ENCODE measurements around the gene ADAM15. TPM values are rescaled to one million over a fixed set of nuclear protein-coding genes. Genes with fewer than 3 reads are reported as not detected.
A peak's percentile ranks its signal among the peaks of the same experiment; 100 is the strongest.

ADAM15 gene
- total RNA-seq, 1 experiment from 2014 or later, result 51.8 TPM

DNA sequence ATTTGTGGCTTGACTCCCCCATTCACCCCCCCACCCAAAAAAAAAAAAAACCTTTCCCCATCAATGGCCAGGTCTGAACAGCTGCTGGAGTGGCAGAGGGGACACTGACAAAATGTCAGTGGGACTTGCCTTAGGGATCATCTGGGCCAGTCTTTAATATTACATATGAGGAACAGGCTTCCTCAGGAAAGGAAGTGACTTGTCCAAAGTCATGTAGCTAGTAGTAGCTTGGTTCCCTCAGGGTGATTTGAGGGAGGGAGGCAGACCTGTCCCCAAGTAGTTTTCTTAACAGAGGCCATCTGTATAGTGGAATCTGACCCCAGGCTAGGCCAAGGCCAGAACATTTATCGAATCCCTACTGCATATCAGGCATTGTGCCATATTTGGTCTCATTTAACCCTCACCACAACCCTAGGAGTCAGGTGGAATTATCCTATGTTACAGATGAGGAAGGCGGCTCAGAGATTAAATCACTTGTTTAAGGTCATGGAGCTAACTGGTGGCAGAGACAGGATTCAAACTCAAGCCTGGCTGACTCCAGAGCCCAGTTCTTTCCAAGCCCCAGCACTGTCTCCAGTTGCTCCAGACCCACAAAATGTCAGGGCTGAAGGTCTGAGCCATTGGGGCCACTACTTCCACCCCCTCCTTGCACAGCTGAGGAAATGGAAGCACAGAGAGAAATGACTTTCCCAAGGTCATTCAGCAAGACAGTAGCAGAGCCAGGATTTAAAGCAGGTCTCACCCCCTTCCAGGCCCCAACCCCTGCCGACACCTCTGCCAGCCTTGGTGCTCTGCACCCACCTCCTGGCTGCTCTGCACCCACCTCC is 38.1 kb upstream of the ADAM15 start:
- no peak for DNase-seq (ENCODE audit: low spot score)

- no peak for DNase-seq (ENCODE audit: low spot score)
These were observed 37.5 kb upstream of the ADAM15 start for GRCh38 chr1:155013632-155014031.

DNA sequence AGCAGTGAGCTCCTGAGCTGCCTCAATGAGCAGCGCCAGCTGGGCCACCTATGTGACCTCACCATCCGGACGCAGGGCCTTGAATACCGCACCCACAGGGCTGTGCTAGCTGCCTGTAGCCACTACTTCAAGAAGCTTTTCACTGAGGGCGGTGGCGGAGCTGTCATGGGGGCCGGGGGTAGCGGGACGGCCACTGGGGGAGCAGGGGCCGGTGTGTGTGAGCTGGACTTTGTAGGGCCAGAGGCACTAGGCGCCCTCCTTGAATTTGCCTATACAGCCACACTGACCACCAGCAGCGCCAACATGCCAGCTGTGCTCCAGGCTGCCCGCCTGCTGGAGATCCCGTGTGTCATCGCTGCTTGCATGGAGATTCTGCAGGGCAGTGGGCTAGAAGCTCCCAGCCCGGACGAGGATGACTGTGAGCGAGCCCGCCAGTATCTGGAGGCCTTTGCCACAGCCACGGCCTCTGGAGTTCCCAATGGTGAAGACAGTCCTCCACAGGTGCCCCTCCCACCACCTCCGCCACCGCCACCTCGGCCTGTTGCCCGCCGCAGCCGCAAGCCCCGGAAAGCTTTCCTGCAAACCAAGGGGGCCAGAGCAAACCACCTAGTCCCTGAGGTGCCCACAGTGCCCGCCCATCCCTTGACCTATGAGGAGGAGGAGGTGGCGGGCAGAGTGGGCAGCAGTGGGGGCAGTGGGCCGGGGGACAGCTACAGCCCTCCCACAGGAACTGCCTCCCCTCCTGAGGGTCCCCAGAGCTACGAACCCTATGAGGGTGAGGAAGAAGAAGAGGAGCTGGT is 36.2 kb upstream of the ADAM15 start:
- no peak for DNase-seq (ENCODE audit: low spot score)

DNA sequence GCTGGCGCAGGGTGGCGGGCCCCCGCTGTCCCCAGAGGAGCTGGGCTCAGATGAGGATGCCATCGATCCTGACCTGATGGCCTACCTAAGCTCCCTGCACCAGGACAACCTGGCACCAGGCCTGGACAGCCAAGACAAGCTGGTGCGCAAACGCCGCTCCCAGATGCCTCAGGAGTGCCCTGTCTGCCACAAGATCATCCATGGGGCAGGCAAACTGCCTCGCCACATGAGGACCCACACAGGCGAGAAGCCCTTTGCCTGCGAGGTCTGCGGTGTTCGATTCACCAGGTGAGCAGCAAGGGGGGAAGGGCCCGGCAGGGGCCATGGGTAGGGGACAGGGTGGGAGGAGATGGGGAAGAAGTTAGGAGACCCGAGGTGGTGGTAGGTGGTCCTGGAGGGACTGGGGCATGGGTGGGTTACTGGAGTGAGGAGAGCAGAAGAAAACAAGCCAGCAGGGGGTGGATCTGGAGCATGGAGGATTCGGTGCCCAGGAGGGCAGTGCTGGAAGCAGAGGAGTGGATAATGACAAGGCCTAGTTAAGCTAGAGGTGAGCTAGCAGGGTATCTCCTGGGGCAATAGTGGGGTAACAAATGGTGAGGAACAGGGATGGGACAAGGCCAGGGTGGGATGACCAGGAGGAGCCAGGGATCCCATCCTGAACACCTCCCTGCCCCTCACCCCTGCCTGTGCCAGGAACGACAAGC is 35.4 kb upstream of the ADAM15 start:
- DNase-seq (ENCODE audit: low spot score), result no peak

GRCh38 chr1:155016231-155016831 is 34.8 kb upstream of the ADAM15 start:
- no peak for DNase-seq (ENCODE audit: low spot score)

DNA sequence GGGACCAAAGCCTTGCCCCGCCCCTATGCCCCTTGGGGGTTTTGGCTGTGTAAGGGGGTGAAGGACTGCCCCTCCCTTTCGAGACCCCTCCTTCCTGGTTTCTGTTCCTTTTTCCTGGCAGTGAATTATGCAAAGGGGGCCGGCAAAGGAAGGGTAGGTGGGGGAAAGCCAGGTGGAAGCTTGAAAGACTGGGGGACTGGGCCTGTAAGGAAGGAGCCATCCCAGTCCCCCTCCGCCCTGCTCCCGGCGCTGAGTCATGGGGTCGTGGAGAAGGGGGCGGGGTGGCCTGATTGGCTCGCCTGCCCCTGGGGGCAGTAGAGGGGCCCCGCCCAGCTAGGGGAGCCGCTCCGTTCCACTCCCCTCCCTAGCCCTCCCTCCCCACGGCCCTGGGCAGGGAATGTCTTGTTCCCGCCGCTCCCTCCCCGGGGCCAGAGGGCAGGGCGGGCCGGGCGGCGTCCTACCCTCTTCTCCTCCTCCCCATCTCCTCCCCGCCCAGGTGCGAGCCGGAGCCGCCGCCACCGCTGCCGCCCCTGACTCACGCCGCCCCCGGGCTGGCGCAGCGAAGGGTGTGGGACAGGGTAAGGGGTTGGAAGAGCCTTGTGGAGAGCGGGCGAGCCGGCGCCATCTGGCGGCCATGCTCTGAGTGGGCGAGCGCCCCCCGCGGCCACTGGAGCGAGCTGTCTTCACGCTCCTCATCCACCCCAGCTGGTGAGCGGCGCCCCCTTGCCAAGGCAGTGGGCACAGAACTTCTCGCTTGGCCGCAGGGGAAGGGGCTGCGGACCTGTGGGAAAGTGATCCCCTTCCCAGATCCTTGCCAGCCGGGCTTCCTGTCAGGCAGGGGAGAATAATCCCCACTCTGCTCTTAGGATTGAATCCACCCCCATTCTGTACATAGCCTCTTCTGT is 33.8 kb upstream of the ADAM15 start:
- DNase-seq (ENCODE audit: low spot score), result peak; percentile 92

DNA sequence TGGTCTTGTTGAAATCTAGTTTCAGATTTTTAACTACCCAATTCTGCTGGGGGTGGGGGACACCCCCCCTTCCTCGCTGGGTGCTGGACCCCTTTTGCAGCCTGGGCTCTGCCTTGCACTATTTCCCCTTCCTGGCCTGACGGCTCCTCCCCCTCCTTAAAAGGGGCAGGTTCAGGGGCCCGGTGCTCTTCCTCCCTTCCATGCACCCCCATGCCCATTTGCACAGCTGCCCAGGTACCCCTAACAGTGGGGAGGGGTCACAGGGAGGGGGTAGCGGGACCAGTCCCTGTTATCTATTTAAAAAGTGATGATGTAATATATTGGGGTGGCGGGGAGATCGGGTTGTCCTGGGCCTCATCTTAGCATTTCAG is 33.2 kb upstream of the ADAM15 start:
- no peak for DNase-seq (ENCODE audit: low spot score)

GRCh38 chr1:155018617-155019348 is 32.3 kb upstream of the ADAM15 start:
- no peak for DNase-seq (ENCODE audit: low spot score)

- no peak for DNase-seq (ENCODE audit: low spot score)
These were observed 31.5 kb upstream of the ADAM15 start for GRCh38 chr1:155019377-155020245.

DNA sequence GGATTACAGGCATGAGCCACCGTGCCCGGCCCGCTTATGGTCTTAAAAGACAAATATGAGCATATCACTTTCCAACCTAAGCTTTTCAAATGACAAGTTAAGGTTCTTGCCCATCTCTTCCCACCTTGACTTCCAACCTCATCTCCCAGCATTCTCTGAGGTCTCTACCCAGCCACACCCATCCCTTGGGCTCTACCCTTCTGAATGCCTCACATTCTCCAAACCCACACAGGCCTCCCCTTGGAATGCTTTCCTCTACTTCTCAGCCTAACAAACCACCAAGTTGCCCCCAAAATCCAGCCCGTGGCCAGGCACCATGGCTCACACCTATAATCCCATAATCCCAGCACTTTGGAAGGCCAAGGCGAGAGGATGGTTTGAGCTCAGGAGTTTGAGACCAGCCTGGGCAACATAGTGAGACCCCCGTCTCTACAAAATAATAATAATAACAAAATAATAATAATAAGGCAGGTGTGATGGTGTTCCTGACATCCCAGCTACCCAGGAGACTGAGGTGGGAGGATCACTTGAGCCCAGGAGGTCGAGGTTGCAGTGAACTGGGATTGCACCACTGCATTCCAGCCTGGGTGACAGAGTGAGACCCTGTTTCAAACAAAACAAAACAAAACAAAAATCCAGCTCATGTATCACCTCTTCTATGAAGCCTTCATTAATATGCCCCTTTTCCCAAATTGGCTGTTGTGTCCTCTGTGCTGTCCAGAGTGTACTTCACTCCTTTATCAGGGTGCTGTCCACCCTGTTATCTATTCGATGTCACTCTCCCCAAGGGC is 28.8 kb upstream of the ADAM15 start:
- no peak for DNase-seq (ENCODE audit: low spot score)

DNA sequence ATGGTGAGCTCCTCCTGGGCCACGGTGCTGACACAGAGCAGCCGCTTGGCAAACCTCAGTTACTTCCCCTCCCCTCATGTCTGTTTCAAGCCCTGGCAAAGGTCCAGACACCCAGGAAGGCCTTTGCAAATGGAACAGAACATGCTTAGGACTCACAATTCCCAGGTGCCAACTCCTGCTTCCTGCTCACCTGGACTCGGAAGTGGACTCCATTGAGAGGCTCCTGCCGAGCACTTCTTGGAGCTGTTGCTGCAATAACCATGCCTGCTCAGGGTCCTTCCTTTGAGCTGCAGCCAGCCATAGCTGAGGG is 28.2 kb upstream of the ADAM15 start:
- no peak for DNase-seq (ENCODE audit: low spot score)

DNA sequence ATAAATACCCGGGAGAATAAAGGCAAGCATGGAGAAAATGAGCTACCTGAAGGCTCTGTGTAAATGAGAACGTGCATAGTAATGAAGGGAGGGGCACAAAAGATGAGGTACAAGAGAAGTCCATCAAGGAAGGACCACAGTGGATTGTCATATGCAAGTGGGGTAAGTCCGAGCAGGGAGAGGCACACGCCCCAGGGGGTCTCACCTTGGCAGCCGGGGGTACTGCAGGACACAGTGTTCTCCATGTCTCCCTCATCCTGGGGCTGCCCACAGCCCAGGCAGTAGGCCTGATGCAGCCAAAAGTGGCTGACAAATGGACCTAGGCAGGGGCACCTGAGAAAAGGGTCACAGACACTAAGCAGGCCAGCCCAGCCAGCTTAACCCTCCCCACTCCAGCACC is 27.5 kb upstream of the ADAM15 start:
- DNase-seq (ENCODE audit: low spot score), result no peak

GRCh38 chr1:155024315-155024714 is 26.8 kb upstream of the ADAM15 start:
- DNase-seq (ENCODE audit: low spot score), result no peak

GRCh38 chr1:155026154-155026553 is 25.0 kb upstream of the ADAM15 start:
- DNase-seq (ENCODE audit: low spot score), result no peak

GRCh38 chr1:155026588-155026987 is 24.5 kb upstream of the ADAM15 start:
- DNase-seq (ENCODE audit: low spot score), result no peak

- DNase-seq (ENCODE audit: low spot score), result no peak
These were observed 21.4 kb upstream of the ADAM15 start for GRCh38 chr1:155029513-155030242.

DNA sequence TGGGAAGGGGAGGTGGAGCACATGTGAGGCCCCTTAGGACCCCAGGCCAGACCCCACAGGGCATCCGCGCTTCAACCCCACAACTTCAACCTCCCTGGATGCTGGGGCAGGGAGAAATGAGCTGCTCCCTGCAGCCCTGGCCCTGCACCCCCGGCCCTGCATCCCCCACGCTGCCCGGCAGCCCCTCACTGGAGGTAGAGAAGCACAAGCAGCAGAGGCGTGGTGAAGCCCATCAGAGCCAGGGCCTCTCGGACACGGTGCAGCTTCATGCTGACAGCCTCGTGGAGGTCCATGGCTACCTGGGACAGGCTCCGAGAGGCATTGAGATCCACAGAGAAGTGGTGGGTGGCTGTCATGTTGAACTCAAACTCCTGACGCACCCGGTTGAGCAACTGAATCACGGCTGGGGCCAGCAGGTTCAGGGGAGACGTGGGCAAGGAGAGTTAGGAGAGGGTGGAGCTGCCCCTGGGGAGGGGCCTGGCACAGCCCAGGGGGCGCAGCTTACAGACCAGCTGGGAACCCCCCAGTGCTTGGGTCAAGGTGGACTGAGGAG is 20.8 kb upstream of the ADAM15 start:
- no peak for DNase-seq (ENCODE audit: low spot score)

DNA sequence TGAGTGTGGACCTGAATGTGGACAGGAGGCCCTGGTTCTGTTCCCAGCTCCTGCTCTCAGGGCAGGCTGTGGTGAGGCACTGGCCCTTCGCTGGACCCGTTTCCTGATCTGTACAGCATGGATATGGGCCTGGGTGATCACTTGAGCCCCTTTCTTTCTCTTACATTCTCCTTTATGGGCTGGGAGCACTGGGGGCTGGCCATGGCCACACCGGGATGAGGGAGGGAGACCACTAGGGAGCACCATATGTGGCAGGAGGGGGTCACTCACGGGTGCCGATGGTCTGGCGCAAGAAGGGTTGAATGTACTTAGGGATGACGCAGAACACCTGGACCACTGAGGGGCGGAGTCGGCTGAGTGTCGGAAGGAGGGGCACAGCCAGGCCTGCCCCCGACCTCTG is 20.2 kb upstream of the ADAM15 start:
- no peak for DNase-seq (ENCODE audit: low spot score)

Measured in H4 (cell line).